GM12892 (cell line): ENCODE measurements around the gene ATAD3A.

Experiments
- POLR2A ChIP-seq: IDR thresholded peaks from 2 replicates; pipeline ENCODE4 v1.6.1; 2011; ENCODE audit warnings: low read depth, low read length, control low read depth
- POLR2AphosphoS5 ChIP-seq: IDR thresholded peaks from 2 replicates; pipeline ENCODE4 v1.6.1; 2011; ENCODE audit warnings: low read depth, low read length, control low read depth
- TAF1 ChIP-seq: IDR thresholded peaks from 2 replicates; pipeline ENCODE4 v1.6.1; 2011; ENCODE audit warnings: low read depth, mild to moderate bottlenecking, control low read depth, low read length, borderline replicate concordance

DNA sequence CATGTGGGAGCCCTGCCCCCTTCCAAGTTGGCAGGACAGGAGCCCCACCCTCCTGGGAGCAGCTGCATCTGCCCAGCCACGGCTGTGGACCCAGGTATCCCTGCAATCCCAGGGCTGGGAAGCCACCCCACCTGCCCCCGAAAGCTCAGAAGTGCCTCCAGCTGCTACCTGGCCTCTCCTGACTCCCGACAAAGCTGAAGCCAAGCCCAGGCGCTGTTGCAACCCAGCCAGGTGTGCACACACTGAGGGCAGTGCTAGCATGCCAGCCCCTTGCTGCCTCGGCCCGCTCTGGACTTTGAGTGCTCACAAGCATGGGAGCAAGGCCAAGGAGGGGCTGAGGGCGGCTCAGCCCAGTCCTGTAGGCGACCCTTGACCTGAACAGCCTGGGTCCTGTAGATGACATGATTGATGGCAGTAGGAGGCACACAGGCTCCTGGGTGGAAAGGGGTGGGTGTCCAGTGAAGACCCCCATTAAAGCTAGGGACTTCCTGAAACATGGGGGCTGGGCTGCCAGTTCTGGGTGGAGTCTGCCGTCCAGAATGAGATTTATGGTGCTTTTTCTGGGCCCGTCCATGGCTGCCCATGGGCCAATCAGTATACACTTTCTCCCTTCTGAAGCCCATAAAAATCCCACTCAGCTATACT is 65.5 kb downstream of the ATAD3A start:
- TF ChIP-seq TAF1 (no peak), POLR2AphosphoS5 (no peak), POLR2A (no peak)
